Stimulated activated CD8-positive, alpha-beta memory T cell treated with anti-CD3 and anti-CD28 coated beads, Interleukin-2, amount 100 ng/mL, for 1 hour (primary cell): ENCODE data around the gene PABPN1L.

Source experiments
- DNase-seq, 2 donors: peaks; one replicate each; pipeline ENCODE4 v3.0.0-alpha.2; 2020; ENCODE audit warnings: low read depth in 2 of 2

PABPN1L gene

DNA sequence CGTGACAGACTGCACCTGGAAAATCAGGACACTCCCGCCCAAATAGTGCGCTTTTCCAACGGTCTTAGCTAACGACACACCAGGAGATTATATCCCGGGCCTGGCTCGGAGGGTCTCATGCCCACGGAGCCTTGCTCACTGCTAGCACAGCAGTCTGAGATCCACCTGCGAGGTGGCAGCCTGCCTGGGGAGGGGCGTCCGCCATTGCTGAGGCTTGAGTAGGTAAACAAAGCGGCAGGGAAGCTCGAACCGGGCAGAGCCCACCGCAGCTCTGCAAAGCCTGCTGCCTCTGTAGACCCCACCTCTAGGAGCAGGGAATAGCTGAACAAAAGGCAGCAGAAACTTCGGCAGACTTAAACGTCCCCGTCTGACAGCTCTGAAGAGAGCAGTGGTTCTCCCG, 14.8 kb downstream of the PABPN1L start:
- DNase-seq, result no peak

GRCh38 chr16:88850531-88851199, 15.8 kb downstream of the PABPN1L start:
- DNase-seq, result no peak

DNA sequence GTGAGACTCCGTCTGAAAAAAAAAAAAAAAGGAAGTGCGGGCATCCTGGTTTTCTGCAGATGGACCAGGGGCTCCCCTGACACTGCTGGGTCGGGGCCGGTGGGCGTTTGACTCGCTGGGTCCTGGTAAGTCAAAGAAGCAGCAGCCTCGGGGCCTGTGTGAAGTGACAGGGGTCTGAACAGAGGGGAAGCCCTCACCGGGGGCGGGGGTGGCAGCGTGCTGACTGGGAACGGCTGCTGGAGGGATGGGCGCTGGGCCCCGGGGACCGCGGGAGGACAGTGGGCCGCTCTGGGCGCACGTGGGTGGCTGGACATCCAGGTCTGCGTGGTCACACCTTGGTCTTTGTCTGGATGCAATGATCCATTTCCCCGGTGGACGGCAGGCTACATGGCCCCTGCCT, 17.9 kb downstream of the PABPN1L start:
- DNase-seq, result no peak

DNA sequence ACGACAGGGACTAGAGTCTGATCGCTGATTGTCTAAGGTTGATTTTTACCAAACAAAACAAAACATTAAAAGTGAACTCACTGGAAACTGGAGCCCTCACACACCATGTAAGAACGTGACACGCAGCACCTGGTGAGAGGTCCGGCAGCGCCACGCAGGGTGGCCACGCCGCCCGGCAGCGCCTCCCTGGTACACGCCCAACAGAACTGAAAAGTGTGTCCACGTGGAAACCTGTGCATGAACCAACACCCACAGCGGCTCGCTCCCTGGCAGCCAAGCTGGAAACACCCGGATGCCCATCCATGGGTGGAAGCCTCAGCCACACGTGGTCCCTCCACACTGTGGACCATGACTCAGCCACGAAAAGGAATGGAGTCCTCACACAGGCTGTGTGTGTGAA, 18.8 kb downstream of the PABPN1L start:
- no peak for DNase-seq

DNA sequence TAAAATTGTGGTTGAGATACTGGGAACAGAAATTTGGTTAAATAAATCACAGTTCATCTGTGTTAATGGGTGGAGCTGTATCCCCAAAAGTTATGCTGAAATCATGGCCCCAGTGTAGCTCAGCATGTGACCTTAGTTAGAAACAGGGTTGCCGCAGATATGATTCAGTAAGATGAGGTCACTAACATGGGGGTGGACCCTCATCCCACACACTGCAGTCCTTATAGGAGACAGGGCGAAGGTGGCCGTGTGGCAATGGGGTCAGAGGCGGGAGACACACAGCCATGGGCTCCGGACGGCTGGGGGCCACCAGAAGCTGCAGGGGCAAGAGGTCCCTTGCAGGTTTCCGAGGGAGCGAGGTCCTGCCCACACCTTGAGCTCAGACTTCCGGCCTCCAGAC, 20.4 kb downstream of the PABPN1L start:
- DNase-seq, result no peak

GRCh38 chr16:88844419-88845036, 21.9 kb downstream of the PABPN1L start:
- no peak for DNase-seq

GRCh38 chr16:88843256-88843655, 23.2 kb downstream of the PABPN1L start:
- DNase-seq, result no peak

DNA sequence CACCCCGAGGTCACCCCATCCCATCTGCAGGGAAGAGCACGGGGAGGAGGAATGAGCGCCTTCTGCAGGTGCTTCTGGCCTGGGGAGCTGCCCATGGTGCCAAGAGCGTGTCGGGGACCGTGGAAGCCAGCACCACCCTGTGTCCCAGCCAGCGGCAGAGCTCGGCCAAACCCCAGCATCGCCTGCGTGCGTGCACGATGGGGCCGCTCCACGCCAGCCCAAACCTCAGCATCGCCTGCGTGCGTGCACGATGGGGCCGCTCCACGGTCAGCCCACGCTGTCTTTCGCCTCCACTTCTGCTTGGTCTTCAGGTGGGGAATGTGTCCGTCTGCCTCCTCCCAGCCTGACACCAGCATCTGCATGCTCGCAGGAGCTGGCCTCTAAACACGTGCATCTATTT, 23.7 kb downstream of the PABPN1L start:
- DNase-seq, result no peak

GRCh38 chr16:88842308-88842756, 24.1 kb downstream of the PABPN1L start:
- DNase-seq, result no peak

DNA sequence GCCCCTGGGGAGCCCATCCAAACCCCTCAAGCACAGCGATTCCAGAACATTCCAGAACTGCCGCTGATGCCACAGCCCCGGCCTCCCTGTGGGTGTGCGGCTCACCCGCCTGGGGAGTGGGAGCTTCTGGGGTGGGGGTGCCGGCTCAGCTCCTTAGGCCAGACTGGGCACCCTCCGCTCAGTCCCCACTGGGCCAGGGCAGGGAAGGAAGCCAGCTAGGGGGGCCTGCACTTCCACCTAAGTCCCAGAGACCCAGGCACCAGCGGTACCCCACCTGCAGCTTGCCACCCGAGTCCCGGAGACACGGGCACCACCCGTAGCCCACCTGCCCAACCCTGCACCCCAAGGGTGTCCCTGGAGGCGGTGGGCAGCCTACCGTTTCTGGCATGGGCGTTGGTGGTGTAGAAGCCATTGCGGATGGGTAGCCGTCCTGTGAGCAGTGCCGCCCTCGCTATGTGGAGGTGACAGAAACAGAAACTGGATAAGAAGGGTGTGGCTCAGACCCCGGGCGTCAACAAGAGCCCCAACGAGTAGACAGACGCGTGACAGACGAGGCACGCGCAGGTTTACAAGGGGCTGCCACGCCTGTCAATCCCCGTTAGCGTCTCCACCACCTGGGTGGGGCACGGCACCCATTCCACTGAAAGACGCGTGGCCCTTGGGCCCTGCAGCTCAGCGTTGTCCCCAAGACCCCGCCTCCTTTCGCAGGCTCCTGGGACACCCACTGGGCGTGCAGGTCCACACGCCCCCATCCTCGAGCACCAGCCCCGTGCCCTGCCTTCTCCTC, 24.7 kb downstream of the PABPN1L start:
- DNase-seq, result no peak

- no peak for DNase-seq
Observed at GRCh38 chr16:88840600-88841215, 25.8 kb downstream of the PABPN1L start.

DNA sequence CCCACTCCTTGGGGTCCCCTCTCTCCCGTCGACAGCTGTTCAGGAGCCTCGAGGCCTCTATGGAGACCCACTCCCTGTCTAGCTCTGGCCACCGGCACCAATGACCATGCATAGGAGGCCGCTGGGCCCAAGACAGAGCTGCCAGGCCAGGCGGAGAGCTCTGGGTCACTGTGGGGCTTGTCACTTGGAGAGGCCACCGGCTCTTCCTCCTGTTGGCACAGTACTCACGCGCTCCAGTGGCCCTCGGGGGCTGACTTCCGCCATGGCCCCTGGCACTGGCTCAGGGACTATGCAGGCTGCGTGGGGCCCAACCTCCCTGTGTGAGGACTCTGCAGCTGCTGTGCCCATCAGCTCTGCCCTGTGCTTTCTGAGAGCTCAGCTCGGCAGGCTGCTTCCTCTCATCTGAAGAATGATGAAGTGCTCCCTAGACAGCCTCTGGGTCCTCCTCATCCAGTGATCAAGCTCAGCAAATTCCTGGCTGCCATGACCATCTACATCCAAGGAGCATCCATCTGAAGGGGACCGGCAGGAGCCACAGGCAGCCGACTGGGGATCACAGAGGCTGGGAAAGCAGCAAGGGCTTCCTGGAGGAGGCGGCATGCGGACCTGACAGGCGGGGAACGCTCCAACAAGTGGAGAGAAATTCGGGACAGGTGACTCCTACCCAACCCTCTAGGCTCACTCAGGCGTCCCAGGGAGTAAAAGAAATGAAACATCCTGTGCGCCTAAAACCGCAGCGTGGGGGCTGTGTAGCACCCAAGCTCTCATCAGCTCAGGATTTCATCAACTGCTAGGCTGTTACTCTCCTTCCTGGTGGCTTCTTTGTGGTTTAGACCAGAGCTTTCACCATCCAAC, 26.5 kb downstream of the PABPN1L start:
- no peak for DNase-seq

DNA sequence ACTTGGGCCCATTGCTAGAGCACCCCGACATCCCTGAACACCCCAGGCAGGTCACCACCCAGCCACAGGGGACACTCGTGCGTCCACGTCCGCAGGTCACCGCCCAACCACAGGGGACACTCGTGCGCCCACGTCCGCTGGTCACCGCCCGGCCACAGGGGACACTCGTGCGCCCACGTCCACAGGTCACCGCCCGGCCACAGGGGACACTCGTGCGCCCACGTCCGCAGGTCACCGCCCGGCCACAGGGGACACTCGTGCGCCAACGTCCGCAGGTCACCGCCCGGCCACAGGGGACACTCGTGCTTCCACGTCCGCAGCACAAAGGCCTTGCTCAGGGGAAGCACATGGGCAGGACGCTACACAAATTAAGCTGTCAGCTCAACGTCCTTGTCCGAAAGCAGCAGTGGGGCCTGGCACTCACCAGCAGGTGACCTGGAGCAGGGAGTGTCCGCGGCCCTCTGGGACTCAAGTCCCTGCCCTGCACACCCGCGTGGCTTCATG, 27.4 kb downstream of the PABPN1L start:
- DNase-seq, result no peak

- DNase-seq, result no peak
Observed at GRCh38 chr16:88838566-88838965, 27.9 kb downstream of the PABPN1L start.

- DNase-seq, result no peak
Observed at GRCh38 chr16:88837806-88838205, 28.7 kb downstream of the PABPN1L start.

- DNase-seq, result no peak
Observed at GRCh38 chr16:88836791-88837190, 29.7 kb downstream of the PABPN1L start.

GRCh38 chr16:88835818-88836217, 30.6 kb downstream of the PABPN1L start:
- DNase-seq, result no peak

DNA sequence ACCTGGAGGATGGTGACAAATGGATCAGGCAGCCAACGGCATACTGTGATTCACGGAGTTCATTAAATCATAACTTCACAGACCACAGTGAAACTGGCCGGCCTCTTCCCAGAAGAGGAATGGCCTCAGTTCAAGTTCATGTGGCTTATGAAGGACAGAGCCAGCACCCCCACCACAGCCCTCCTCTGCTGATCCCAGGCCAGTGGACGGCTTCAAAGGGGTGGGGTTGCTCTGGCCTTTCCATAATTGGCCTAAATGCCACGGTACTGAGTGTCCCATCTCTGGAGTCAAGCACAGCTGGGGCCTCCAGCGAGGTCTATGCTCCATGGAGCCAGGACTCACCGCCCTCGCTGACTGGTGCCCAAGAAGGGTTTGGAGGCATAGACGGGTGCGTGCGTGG, 31.1 kb downstream of the PABPN1L start:
- no peak for DNase-seq

- DNase-seq, result no peak
Observed at GRCh38 chr16:88834670-88835069, 31.8 kb downstream of the PABPN1L start.

- no peak for DNase-seq
Observed at GRCh38 chr16:88833086-88833485, 33.4 kb downstream of the PABPN1L start.

DNA sequence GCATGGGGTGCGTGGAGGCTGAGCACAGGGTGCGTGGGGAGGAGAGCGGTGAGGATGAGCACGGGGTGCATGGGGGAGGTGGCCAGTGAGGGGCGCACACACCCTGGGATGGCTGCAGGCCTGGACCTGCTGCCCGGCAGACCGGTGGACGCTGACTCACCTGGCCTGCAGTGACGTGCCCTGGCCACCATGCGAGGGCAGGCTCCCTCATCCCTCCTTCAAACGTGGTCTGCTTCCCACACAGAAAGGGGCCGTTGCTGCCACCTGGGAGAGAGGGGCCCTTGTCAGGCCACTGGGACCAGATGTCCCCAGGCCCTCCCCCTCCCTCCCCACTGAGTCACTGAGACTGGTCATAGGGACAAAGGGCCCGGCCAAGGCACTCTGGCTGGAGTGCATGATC, 34.6 kb downstream of the PABPN1L start:
- no peak for DNase-seq
